ENCODE results near the gene METTL16. TPM values are rescaled to one million over a fixed set of nuclear protein-coding genes. Genes with fewer than 3 reads are reported as not detected.

Gene METTL16
- total and polyA plus RNA-seq, 9 of the 15 experiments (the other 6 are each of a cell fraction or from before 2014, with no cell fraction given) = 12.1 to 30.5 (median 19.8) TPM

DNA sequence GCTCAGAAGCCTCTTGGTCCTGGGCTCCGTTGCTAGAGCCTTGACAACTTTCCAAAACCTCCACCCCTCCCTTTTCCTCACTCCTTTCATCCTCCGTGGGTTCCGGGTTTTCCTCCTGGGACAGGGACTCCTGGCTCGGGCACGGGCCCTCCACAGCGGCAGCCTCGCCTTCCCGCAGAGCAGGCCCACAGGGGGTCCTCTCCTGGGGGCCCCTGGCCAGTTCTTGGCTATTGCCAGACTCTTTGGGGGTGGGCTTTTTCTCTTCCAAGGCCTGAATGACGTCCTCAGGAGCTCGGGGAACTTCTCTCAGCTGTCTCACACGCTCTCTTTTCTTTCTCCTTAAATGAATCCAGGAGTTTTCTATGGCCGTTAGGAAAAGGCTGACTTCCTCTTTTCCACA lies 91.5 kb downstream of the METTL16 start:
- no peak overlapping the region for H3K9ac ChIP-seq (ENCODE audit: insufficient read depth in 1 of 2, low read depth in 2 of 2, low read length in 2 of 2)
- intact Hi-C loops (cut with micrococcal nuclease) = no loop called here
- H3K36me3 ChIP-seq (ENCODE audit: control insufficient read depth, insufficient read depth, low read length) = peaks cover 53% of the 10 kb centered on the region; the same call in 2 of the 3 replicates
- TF ChIP-seq SPI1 (IDR thresholded peaks at IDR 0.05; ENCODE audit: borderline replicate concordance, low read depth, low read length) (peak; percentile 31; the same call in 1 of the 2 replicates), EP300 (IDR thresholded peaks at IDR 0.05; ENCODE audit: low read length) (no peak)
- H3K4me1 ChIP-seq (replicated peaks in 1 of 2; ENCODE audit: control insufficient read depth in 2 of 2, insufficient read depth in 2 of 2, low read length in 2 of 2) = no peaks in the 10 kb centered on the region; a peak in 1 of 5 replicates
- POLR2A ChIA-PET = no interaction called here
- no peaks in the 10 kb centered on the region for H3K9me1 ChIP-seq (ENCODE audit: control insufficient read depth, insufficient read depth, low read length)
- FAIRE-seq (no peak), ATAC-seq (no peak), DNase-seq (ENCODE audit: extremely low read depth in 1 of 4, low spot score in 3 of 4) (no peak)
- H3K4me3 ChIP-seq = no peak overlapping the region
- H3K79me2 ChIP-seq (ENCODE audit: control insufficient read depth, insufficient read depth, low read length) = no peaks in the 10 kb centered on the region
- H3K9me3 ChIP-seq (replicated peaks; ENCODE audit: control insufficient read depth, insufficient read depth, low read depth, low read length) = no peaks in the 10 kb centered on the region
- 95% methylated on average over 2 of the region's 12 CpGs for WGBS (ENCODE audit: insufficient coverage, low coverage, missing lambda C conversion rate)
- H2AFZ ChIP-seq (ENCODE audit: low read depth, low read length) = no peak overlapping the region
- in situ Hi-C loops (cut with MboI) = no loop called here
- H3K27me3 ChIP-seq (ENCODE audit: control insufficient read depth in 2 of 2, insufficient read depth in 2 of 2, low read length in 2 of 2) = no peaks in the 10 kb centered on the region
- no peak overlapping the region for H3K27ac ChIP-seq (ENCODE audit: extremely low read depth, low read depth, low read length)
- CTCF ChIA-PET (ENCODE audit: low intra/inter-chr PET ratio) = no interaction called here
- BruUV-seq (replicated peaks) = TSS peak; percentile 30
- no peak overlapping the region for H3K4me2 ChIP-seq (ENCODE audit: insufficient read depth, low read length)
- no peaks in the 10 kb centered on the region for H4K20me1 ChIP-seq (replicated peaks; ENCODE audit: control insufficient read depth, insufficient read depth, low read length)

GRCh38 chr17:2419486-2419885 lies 92.2 kb downstream of the METTL16 start:
- 97% methylated on average over 6 of the region's 6 CpGs for WGBS (ENCODE audit: insufficient coverage, low coverage, missing lambda C conversion rate)
- Histone ChIP-seq H3K4me1 (replicated peaks in 1 of 2; ENCODE audit: control insufficient read depth in 2 of 2, insufficient read depth in 2 of 2, low read length in 2 of 2) (no peaks in the 10 kb centered on the region; a peak in 1 of 5 replicates), H4K20me1 (replicated peaks; ENCODE audit: control insufficient read depth, insufficient read depth, low read length) (no peaks in the 10 kb centered on the region), H3K36me3 (ENCODE audit: control insufficient read depth, insufficient read depth, low read length) (peaks cover 56% of the 10 kb centered on the region; the same call in 2 of the 3 replicates), H3K27me3 (ENCODE audit: control insufficient read depth in 2 of 2, insufficient read depth in 2 of 2, low read length in 2 of 2) (no peaks in the 10 kb centered on the region), H3K9ac (ENCODE audit: insufficient read depth in 1 of 2, low read depth in 2 of 2, low read length in 2 of 2) (0 out of 4 replicates have a peak overlapping the region, but pooled peaks of 1 of the 2 experiments have one; percentile 23), H3K9me1 (ENCODE audit: control insufficient read depth, insufficient read depth, low read length) (no peaks in the 10 kb centered on the region), H3K4me2 (ENCODE audit: insufficient read depth, low read length) (no peak overlapping the region), H3K27ac (ENCODE audit: extremely low read depth, low read depth, low read length) (no peak overlapping the region), H2AFZ (ENCODE audit: low read depth, low read length) (no peak overlapping the region), H3K79me2 (ENCODE audit: control insufficient read depth, insufficient read depth, low read length) (no peaks in the 10 kb centered on the region), H3K4me3 (no peak overlapping the region), H3K9me3 (replicated peaks; ENCODE audit: control insufficient read depth, insufficient read depth, low read depth, low read length) (no peaks in the 10 kb centered on the region)
- POLR2A ChIA-PET = interaction anchor here (0.6 to 1.3 kb wide), 4 partner anchors 13 to 26 kb away, joined by 3 to 5 read pairs (median 3); no protein-coding TSS in a partner anchor
- CTCF ChIA-PET (ENCODE audit: low intra/inter-chr PET ratio) = no interaction called here
- FAIRE-seq (no peak), DNase-seq (ENCODE audit: extremely low read depth in 1 of 4, low spot score in 3 of 4) (no peak), ATAC-seq (no peak)
- in situ Hi-C loops (cut with MboI) = no loop called here
- BruUV-seq (replicated peaks) = no TSS peak
- intact Hi-C loops (cut with micrococcal nuclease) = no loop called here
- TF ChIP-seq NCOA6 (IDR thresholded peaks at IDR 0.05) (no peak), RBFOX2 (IDR thresholded peaks at IDR 0.05; ENCODE audit: low read depth, low read length) (no peak), GATA2 (CRISPR knock-in tag; IDR thresholded peaks at IDR 0.05) (no peak), RNF2 (IDR thresholded peaks at IDR 0.05) (no peak), NCOA1 (IDR thresholded peaks at IDR 0.05; ENCODE audit: low read depth) (no peak), NFIC (IDR thresholded peaks at IDR 0.05) (no peak), MEF2A (IDR thresholded peaks at IDR 0.05; ENCODE audit: control insufficient read depth, low read depth, low read length) (no peak), ZSCAN32 (CRISPR knock-in tag; IDR thresholded peaks at IDR 0.05) (no peak), ZNF217 (CRISPR knock-in tag; IDR thresholded peaks at IDR 0.05) (no peak), SMAD3 (CRISPR knock-in tag; conservative IDR thresholded peaks at IDR 0.05) (no peak), SP1 (CRISPR knock-in tag; IDR thresholded peaks at IDR 0.05) (no peak), SIN3B (IDR thresholded peaks at IDR 0.05; ENCODE audit: low read depth) (no peak), TAF15 (IDR thresholded peaks at IDR 0.05; ENCODE audit: low read depth, low read length) (no peak), ETV5 (CRISPR knock-in tag; IDR thresholded peaks at IDR 0.05; ENCODE audit: low read depth) (no peak), JUNB (CRISPR knock-in tag; conservative IDR thresholded peaks at IDR 0.05) (no peak), ETV6 (IDR thresholded peaks at IDR 0.05; ENCODE audit: borderline replicate concordance in 1 of 2, low read depth in 2 of 2, low read length in 1 of 2) (no peak), ETV6 (CRISPR knock-in tag; IDR thresholded peaks at IDR 0.05; ENCODE audit: borderline replicate concordance) (no peak)
- TF ChIP-seq, protein P1, sequence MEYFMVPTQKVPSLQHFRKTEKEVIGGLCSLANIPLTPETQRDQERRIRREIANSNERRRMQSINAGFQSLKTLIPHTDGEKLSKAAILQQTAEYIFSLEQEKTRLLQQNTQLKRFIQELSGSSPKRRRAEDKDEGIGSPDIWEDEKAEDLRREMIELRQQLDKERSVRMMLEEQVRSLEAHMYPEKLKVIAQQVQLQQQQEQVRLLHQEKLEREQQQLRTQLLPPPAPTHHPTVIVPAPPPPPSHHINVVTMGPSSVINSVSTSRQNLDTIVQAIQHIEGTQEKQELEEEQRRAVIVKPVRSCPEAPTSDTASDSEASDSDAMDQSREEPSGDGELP (CRISPR knock-in tag; IDR thresholded peaks at IDR 0.05; ENCODE audit: borderline replicate concordance) = no peak

Data from K562 (cell line).